GM12872 (cell line): ENCODE results near the gene TBC1D22A.

Experiments used
- CTCF ChIP-seq: IDR thresholded peaks from 3 replicates; pipeline ENCODE4 v1.5.1; 2011; ENCODE audit warnings: low read depth, mild to moderate bottlenecking, low read length, moderate library complexity; ENCODE audit not compliant: insufficient read depth

Gene TBC1D22A

GRCh38 chr22:47122441-47123000 lies 360.1 kb downstream of the TBC1D22A start:
- no peak for TF ChIP-seq CTCF

- no peak for TF ChIP-seq CTCF
Measured at GRCh38 chr22:47123006-47123826, 360.8 kb downstream of the TBC1D22A start.

- no peak for TF ChIP-seq CTCF
Measured at GRCh38 chr22:47123827-47124442, 361.5 kb downstream of the TBC1D22A start.

- TF ChIP-seq CTCF = no peak
Measured at GRCh38 chr22:47124451-47124881, 362.0 kb downstream of the TBC1D22A start.

- no peak for TF ChIP-seq CTCF
Measured at GRCh38 chr22:47124961-47125360, 362.5 kb downstream of the TBC1D22A start.

GRCh38 chr22:47125603-47126002 lies 363.2 kb downstream of the TBC1D22A start:
- no peak for TF ChIP-seq CTCF

- no peak for TF ChIP-seq CTCF
Measured at GRCh38 chr22:47126344-47126811, 363.9 kb downstream of the TBC1D22A start.
